GM19238 (cell line): Measurements from ENCODE around the gene MYH11.
A peak's percentile ranks its signal among the peaks of the same experiment; 100 is the strongest.

ENCODE experiments used
- DNase-seq: peaks from one replicate; pipeline ENCODE4 v3.0.0; 2011; ENCODE audit warnings: low spot score; ENCODE audit not compliant: insufficient read length

The MYH11 gene

DNA sequence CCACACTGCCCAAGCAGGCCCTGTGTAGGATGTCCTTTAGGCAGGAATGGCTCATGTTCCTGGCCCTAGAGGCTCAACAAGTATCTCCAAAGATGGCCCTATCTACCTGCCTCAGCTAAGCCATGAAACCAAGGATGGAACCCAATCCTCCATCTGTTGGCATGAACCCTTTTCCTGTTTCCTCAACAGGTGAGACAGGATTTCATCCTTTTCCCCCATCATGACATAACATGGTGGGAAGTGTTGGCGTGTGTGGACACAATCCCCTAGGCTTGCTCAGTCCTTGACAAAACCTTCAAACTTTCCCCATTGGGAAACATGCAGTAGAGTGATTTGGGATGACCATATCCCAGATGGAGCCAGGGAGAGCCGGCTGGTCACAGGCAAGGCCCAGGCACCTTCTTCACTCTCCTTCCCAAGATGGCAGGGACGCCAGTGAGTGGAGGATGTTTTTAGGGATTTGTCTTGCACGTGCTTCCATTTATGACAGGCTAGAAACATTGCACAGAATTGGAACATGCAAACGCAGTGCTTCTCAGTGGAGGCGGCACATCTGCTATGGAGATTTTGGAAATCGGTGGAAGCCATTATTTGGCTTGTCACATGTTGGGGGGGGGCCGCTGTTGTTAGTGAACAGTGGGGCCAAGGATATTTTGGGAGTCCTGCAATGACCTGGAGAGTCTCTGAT, 77.0 kb downstream of the MYH11 start:
- no peak for DNase-seq

DNA sequence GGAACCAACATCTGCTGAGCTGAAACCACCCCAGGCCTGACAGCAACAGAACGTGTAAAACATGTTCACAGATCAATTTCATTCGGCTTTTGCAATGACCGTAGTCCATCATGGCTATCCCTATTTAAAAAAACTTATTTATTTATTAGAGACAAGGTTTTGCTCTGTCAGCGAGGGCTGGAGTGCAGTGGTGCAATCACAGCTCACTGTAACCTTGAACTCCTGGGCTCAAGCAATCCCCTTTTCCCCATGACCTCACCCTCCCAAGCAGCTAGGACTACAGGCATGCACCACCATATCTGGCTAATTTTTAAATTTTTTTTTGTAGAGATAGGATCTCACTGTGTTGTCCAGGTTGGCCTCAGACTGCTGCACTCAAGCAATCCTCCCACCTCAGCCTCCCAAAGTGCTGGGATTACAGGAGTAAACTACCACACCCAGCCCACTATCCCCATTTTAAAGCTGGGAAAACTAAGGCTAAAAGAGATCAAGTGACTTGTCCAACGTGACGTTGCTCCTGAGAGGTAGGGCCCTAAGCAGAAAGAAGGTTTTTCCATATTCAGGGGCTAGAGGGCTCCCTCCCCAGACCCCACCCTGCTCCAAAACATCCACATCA, 77.7 kb downstream of the MYH11 start:
- no peak for DNase-seq

DNA sequence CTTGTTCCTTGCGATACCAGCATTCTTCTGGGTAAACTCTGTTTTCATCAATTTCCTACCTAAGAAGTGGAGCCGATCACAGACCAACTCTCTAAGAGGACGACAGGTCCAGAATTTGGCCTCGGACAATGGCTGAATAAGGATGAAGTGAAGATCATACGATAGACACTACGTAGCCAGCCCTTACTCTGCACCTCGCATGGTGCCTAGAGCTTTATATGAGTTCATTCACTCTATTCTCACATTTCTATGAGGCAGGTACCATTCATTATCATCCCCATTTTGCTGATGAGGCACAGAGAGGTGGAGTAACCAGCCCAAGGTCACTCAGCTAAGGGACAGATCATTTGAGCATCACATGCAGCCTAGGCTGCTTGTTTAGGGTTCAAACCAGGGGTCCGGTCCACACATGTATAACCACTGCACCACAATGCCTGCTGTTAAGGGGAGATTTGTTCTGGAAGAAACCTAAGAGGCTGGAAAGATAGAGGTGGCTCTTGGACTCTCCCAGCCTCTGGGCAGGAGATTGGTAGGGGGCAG, 78.6 kb downstream of the MYH11 start:
- DNase-seq = no peak

DNA sequence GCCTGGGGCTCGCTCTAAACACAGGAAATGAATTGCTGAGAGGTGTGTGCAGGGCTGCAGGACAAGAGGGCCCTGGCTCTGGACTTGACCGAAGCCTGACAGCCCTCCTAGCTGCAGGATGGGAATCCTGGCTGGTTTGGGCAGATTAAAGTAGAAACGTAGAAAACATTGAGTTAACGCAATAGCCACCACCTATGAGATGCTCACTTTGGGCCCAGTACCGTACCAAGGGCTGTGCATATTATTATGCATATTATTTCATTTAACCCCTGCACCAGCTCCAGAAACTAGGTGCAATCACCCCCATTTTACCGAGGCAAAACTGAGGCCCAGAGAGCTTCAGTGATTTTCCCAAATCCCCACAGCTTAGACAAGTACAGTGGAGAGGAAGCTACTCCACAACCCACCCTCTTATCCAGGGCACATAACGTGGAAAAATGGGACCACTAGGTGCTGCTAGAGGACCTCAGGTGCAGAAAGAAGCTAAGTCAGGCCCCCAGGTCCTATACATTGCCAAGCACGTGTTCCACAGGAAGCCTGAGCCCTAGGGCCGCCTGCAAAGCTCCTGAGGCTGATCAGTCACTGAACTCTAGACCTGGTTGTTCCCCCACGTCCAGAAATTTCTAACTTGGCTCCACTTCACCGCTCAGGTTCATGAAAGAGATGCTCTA, 79.2 kb downstream of the MYH11 start:
- DNase-seq = peak; percentile 18

DNA sequence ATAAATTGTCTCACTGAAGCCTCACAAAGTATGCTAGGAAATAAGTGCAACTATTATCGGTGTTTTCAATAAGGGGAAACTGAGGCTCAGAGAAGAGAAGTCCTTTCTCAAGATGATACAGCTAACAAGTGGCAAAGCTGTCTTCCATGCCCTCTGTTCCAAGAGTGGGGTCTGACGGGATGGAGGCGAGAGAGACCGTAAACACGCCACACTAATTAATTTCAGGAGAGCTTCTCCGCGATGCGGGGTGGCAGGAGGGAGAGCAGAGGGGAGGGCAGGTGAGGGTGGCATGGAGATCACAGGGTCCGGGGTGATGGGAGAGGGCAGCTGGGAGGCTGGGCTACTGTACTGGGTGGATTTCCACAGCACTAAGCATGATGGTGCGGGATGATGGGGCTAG, 80.3 kb downstream of the MYH11 start:
- DNase-seq = no peak

DNA sequence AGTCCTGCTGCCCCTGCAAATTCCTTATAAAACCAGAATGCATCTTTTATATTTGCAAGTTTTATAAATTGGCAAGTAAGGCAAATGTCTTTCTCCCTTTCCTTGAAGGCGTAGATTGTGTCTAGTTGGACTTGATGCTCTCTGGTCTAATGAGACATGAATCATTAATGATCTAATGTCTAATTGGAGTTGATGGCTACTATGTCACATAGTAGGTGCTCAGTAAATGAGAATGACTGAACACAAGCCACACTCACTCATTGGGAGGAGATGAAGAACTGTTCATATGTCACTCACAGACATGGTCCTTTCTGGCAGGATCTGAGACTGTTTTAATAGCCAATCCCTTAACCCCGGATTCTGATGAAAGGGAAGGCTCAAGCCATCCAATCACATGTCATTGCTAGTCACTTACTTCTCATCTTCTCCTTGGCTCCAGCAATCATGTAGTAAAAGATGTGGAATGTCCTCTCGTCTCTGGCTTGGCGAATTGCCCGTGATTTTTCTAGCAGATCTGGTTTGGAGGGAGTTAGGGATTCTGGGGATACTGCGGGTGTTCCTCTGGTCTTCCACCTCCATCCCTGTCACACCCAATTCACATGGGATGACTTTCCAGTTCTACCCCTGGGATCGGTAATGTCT, 81.0 kb downstream of the MYH11 start:
- DNase-seq = no peak

DNA sequence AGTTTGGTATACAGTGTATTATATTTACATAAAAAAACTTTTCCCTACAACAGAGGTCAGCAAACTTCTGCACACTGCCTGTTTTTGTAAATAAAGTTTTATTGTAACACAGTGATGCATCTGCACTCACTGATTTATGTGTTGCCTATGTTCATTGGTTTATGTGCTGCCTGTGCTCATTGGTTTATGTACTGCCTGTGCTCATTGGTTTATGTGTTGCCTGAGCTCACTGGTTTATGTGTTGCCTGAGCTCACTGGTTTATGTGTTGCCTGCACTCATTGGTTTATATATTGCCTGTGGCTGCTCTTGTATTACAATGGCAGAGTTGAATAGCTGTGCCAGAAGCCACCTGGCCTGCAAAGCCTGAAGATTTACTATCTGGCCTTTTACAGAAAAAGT, 81.6 kb downstream of the MYH11 start:
- DNase-seq = no peak

DNA sequence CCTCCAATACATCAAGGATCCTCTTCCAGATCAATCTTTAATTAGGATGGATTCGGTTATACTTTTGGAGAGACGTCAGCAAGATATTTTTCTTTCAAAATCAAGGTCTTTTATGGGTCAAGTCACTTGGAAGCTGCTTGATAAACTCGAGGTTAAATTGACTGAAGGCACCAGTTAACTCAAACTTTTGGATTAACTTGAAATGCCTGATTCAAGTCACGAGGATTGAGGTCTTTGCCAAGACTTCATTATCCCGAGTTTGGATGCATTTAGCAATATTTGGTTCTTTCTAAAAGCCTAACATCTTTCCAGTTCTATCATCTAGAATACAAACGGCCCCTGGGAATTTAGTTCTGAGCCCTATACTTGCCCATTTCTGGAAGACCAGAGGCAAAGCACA, 82.9 kb downstream of the MYH11 start:
- DNase-seq = no peak

DNA sequence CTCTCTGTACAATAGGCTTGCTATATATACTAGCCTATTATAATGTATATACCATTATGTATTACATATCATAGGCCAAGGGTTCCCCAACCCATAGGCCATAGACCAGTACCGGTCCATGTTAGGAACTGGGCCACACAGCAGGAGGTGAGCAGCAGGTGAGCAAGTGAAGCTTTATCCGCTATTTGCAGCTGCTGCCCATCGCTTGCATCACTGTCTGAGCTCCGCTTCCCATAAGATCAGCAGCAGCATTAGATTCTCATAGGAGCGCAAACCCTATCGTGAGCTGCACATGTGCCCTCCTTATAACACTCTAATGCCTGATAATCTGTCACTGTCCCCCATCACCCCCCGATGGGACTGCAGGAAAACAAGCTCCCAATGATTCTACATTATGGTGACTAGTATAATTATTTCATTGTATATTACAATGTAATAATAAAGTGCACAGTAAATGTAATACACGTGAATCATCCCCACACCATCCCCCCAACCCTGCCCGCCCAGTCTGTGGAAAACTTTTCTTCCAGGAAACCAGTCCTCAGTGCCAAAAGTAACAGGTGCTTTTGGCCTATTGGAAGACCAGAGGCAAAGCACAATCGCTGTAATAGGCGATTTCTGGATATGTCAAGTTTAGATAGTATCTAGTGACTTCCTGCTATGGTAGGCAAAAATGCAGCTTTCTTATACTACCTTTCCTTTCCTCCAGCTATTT, 84.1 kb downstream of the MYH11 start:
- no peak for DNase-seq

DNA sequence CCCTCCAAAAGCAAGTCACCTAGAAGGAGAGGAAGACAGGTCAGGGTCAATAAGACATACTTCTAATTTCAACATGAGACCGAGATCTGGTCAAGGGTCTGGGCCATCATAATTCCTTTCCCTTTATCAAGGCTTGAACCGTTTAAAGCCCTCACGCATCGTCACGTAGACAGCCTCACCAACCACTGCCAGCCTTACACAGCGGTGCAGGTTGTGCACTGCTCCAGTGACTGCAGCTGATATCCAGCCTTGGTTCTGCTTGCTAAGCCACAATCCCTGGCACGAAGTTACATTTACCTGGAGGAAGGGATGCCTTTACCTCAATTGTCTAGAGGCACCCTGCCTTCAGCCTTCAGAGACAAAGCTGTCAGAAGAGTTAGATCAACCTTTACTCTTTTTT, 85.1 kb downstream of the MYH11 start:
- DNase-seq = no peak

DNA sequence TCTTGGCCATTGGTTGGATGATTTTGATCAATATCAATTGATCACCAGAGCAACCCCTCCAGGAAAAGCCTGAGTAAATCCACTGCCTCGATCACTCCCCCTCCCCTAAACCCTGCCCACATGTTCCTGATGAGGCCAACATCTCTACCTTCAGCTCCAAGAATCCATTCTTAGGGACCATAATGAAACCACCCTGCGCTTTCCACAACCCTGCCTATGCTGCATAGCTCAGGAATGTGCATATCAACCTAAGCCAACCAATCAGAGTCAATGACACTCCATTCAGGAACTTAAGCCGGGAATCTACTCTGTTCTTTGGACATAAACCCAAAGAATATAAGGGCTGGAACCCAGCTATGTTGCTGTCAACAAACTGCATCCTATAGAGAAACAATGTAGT, 86.3 kb downstream of the MYH11 start:
- DNase-seq = no peak

DNA sequence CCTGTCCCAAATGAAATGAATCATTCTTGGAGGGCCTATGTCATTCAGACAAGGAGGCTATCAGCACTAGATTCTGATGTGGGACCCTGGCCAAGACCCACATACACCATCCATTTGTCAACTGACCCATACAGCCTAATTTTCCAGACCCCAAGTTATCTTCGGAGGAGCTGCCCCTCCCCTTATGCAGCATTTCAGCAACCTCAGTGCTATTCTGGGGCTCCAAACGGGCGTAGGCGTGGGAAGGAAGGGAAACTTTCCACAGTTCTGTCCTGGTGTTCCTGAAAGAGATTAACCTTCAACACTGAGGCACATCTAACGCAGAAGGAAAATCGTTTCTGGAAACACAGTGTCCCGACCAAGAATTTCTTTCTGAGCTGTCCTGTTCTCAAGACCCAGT, 86.7 kb downstream of the MYH11 start:
- no peak for DNase-seq

DNA sequence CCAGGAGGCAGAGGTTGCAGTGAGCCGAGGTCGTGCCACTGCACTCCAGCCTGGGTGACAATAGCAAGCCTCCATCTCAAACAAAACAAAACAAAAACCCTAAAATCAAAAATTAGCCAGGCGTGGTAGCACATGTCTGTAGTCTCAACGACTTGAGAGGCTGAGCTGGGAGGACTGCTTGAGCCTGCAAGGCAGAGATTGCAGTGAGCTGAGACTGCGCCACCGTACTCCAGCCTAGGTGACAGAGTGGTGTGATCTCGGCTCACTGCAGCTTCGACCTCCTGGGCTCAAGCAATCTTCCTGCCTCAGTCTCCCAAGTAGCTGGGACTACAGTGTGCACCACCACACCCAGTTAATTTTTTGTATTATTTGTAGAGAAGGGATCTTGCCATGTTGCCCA, 87.6 kb downstream of the MYH11 start:
- no peak for DNase-seq

DNA sequence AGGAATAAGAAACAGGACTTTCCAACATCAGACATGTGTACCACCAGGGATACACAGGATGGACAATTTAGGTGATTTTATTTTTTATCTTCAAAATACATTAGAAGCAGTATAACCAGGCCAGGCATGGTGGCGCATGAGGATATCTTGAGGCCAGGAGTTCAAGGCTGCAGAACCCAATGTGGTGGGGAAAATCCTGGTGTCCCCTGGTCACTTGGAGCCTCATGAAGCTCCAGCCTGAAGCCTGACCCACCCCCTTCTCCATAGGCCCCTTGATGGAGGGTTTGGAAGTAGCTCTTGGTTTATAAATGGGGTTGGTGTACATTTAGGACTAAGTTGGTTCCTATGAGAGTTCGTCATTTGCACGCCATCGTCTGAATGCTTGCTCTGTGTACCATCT, 88.6 kb downstream of the MYH11 start:
- no peak for DNase-seq

DNA sequence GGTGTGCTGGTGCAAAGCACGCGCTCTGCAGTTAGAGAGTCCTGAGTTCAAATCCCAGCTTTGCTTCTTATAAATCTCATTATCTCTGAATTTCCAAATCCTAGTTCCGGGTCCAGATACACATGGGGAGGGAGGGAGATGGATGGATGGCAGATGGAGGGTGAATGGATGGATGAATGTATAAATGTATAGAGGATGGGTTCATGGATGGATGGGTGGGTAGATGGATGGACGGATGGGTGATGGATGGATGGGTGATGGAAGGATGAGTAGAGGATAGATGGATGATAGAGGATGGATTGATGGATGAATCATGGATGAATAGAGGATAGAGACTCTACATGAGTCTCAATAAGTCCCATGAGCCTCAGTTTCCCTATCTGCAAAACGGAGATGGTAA, 89.9 kb downstream of the MYH11 start:
- DNase-seq = no peak

DNA sequence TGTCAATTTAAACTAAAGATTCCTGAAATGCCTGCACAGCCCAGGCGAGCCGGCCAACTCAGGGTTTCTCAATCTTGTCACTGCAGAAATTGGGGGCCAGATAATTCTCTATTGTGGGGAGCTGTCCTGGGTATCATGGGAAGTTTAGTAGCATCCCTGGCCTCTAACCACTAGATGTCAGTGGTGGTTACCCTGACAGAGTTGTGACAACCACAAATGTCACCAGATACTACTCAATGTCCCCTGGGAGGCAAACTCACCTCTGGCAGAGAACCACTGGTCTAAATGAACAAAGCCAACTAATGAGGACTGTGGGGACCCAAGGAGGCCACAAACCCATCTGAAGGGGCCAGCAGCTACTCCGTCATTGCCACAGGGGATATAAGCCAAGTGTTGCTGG, 90.9 kb downstream of the MYH11 start:
- peak; percentile 66 for DNase-seq

DNA sequence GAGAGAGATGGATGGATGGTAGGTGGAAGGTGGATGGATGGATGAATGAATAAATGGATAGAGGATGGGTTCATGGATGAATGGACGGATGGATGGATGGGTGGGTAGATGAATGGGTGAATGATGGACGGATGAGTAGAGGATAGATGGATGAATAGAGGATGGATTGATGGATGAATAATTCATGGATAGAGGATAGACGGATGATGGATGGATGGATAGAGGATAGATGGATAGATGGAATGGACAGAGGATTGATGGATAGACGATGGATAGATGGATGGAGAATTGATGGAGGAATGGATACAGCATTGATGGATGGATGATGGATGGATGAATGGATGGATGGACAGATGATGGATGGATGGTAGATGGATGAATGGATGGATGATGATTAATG, 91.7 kb downstream of the MYH11 start:
- no peak for DNase-seq

DNA sequence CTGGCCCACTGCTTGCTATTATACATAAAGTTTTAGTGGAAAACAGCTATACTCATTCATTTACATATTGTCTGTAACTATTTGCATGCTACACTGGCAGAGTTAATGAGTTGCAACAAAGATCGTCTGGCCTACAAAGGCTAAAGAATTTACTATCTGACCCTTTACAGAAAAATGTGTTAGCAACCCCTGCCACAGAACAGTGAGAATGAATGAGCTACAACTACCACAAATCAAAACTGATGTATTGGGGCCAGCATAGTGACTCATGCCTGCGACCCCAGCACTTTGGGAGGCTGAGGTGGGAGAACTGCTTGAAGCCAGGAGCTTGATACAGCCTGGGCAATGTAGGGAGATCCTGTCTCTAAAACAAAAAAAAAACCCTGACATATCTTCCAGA, 92.7 kb downstream of the MYH11 start:
- no peak for DNase-seq

DNA sequence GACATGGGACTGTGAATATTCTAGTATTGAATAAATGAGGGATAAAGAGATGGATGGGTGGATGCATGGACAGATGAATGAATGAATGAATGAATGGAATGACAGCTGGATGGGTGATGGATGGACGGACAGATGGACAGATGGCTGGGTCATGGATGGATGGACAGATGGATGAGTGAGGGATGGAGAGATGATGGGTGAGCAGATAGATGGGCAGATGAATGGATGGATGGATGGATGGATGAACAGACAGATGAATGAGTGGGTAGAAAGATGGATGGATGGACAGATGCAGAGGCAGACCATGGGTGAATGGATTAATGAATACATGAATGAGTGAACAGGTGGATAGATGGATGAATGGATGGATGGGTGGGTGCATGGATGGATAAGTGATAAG, 96.7 kb downstream of the MYH11 start:
- no peak for DNase-seq

DNA sequence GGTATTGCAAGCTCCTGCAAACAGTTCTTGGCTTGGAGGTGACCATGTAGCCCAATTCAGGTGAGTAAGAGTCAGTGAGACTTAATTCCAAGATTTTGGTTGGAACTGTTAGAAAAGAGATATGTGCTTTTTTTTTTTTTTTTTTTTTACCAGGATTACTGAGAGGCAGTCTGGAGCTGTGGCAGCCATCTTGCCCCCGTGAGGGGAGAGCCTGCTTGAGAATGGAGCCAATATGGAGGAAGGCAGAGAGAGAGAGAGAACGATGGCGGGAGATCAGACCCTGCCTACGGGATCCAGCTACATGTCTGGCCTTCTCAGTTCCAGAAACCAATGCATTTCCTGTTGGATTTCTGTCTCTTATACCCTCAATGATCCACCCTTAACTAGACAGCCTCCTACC, 97.8 kb downstream of the MYH11 start:
- no peak for DNase-seq

DNA sequence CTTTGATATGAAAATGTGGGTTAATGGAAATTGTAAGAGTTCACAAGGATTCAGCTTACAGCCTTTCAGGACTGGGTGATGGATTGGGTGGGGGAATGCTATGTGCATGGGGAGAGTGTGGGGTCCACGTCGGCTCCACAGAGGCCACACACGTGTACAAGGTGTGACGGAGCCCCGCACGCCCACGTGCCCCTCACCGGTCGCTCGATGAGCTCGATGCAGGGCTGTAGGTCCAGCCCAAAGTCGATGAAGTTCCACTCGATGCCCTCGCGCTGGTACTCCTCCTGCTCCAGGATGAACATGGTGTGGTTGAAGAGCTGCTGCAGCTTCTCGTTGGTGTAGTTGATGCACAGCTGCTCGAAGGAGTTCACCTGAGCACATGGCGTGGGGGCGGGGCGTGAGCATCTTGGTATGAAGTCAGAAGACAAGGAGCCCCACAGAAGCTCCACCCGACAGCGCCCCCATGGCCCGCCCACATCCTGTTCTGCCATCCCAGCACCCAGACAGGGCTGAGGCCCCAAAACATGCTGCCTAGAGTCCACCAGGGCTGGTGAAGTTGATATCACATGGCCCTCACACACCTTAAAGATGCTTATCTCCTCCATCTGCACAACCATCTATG, 99.1 kb downstream of the MYH11 start:
- DNase-seq = no peak
